Thyroid gland (tissue), 4 donors: Measurements from ENCODE around the gene VWA3B. TPM values are rescaled to one million over a fixed set of nuclear protein-coding genes. Genes with fewer than 3 reads are reported as not detected.

Experiments used
- DNase-seq, 2 donors: peaks; one replicate each; pipeline ENCODE4 v3.0.0-alpha.2; 2019
- H3K27ac ChIP-seq, 3 donors: fragments of 200-600 bp; sonication (generic); 1 replicate in 2 of 3; 2 replicates in 1 of 3; pipeline ENCODE4 v1.5.1; 2016 to 2019; ENCODE audit warnings: mild to moderate bottlenecking in 1 of 3, moderate library complexity in 1 of 3
- H3K27me3 ChIP-seq: fragments of 200-600 bp; sonication (generic); one replicate; pipeline ENCODE4 v1.5.1; 2019
- H3K36me3 ChIP-seq, 2 donors: fragments of 200-600 bp; sonication (generic); one replicate each; pipeline ENCODE4 v1.5.1; 2016 to 2019
- H3K4me1 ChIP-seq, 2 donors: fragments of 200-600 bp; sonication (generic); one replicate each; pipeline ENCODE4 v1.5.1; 2017 to 2019
- H3K4me3 ChIP-seq, 3 donors: fragments of 200-600 bp; sonication (generic); replicated peaks in 1 of 3; 1 replicate in 2 of 3; 2 replicates in 1 of 3; pipeline ENCODE4 v1.5.1; 2016; ENCODE audit warnings: mild to moderate bottlenecking in 1 of 3
- H3K9me3 ChIP-seq: fragments of 200-600 bp; sonication (generic); one replicate; pipeline ENCODE4 v1.5.1; 2017
- CTCF ChIP-seq, 6 experiments: fragments of 200-600 bp in 3 of 6; fragments of 450-650 bp in 3 of 6; sonication (generic) in 3 of 6; IDR thresholded peaks; one replicate each; pipeline ENCODE4 v1.5.1; 2016 to 2019; ENCODE audit warnings: antibody characterized with exemption in 6 of 6, mild to moderate bottlenecking in 2 of 6, inconsistent platforms in 1 of 6, moderate library complexity in 1 of 6
- POLR2A ChIP-seq, 2 donors: fragments of 450-650 bp; IDR thresholded peaks; one replicate each; pipeline ENCODE4 v1.6.1; 2017; ENCODE audit warnings: antibody characterized with exemption in 2 of 2, mild to moderate bottlenecking in 2 of 2, moderate library complexity in 1 of 2
- WGBS, 2 donors: methylation state at CpG; one replicate each; pipeline ENCODE4 v1.1.5; 2017; 5-methylcytosine and 5-hydroxymethylcytosine counted together
- intact Hi-C: fragments of 100-400 bp; cut with DNase I; formaldehyde crosslinking; loops from one replicate; pipeline ENCODE4 v1.15.1; 2023
- total RNA-seq, 4 donors: library from RNA; depleted of rRNA; stranded (reverse); fragments of >200 nt; gene quantifications; one replicate each; pipeline ENCODE4 v1.2.3, GENCODE V29; 2016

VWA3B gene
- total RNA-seq, 4 donors from 2014 or later: 0.81 TPM; not detected in 3

DNA sequence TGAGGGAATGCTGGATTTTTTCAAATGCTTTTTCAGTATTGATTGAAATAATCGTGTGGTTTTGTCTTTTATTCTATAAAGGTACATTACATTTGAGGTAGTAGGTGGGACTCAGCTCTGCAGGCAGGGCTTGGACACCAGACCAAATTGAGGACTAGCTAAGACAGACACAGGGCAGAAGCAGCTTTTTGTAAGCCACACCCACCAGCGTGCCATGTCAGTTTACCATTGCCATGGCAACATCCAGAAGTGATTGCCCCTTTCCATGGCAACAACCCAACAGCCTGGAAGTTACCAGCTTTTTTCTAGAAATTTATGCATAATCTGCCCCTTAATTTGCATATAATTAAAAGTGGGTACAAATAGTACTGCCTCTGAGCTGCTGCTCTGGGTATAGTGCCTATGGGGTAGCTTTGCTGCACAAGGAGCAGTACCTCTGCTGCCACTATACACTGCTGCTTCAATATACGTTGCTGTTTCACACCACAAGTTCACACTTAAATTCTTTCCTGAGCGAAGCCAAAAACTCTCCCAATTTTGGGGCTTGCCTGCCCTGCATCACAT is 23.6 kb upstream of the VWA3B start:
- Histone ChIP-seq H3K4me3 (no peak overlapping the region), H3K9me3 (no peaks in the 10 kb centered on the region), H3K27me3 (no peaks in the 10 kb centered on the region), H3K4me1 (no peaks in the 10 kb centered on the region), H3K36me3 (no peaks in the 10 kb centered on the region), H3K27ac (no peak overlapping the region)
- intact Hi-C loops: no loop called here
- no peak for TF ChIP-seq POLR2A (IDR thresholded peaks at IDR 0.05)
- no peak for DNase-seq
- WGBS, 2 donors: 76 to 78% methylated on average over 4 of the region's 4 CpGs

- Histone ChIP-seq H3K9me3 (no peaks in the 10 kb centered on the region), H3K4me3 (no peak overlapping the region), H3K36me3 (no peaks in the 10 kb centered on the region), H3K27me3 (no peaks in the 10 kb centered on the region), H3K4me1 (no peaks in the 10 kb centered on the region), H3K27ac (no peak overlapping the region)
- TF ChIP-seq CTCF (IDR thresholded peaks at IDR 0.05) (no peak), POLR2A (IDR thresholded peaks at IDR 0.05) (no peak)
- intact Hi-C loops: no loop called here
- 95 to 96% methylated on average over 4 of the region's 4 CpGs for WGBS, 2 donors
- DNase-seq: no peak
Measured at GRCh38 chr2:98065808-98066207, 21.2 kb upstream of the VWA3B start.

DNA sequence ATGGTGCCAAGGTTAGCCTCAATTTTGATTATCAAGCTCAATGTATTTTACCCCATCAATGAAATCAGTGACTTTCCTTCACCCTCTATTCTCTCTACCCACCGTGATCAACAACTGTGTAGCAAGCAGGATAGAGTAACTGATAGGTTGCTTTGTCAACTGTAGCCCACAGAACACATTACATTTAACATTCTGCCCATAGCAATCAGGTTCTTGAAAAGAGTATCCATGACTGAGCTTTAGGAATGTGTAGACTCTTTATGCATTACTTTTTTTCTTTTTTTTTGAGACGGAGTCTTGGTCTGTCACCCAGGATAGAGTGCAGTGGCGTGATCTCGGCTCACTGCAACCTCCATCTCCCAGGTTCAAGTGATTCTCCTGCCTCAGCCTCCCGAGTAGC is 19.8 kb upstream of the VWA3B start:
- DNase-seq: no peak
- intact Hi-C loops: no loop called here
- TF ChIP-seq CTCF (IDR thresholded peaks at IDR 0.05): no peak
- TF ChIP-seq POLR2A (IDR thresholded peaks at IDR 0.05): no peak
- Histone ChIP-seq H3K36me3 (no peaks in the 10 kb centered on the region), H3K4me1 (no peaks in the 10 kb centered on the region), H3K9me3 (no peaks in the 10 kb centered on the region), H3K27ac (no peak overlapping the region), H3K27me3 (no peaks in the 10 kb centered on the region), H3K4me3 (no peak overlapping the region)
- 65 to 73% methylated on average over 5 of the region's 5 CpGs for WGBS, 2 donors

DNA sequence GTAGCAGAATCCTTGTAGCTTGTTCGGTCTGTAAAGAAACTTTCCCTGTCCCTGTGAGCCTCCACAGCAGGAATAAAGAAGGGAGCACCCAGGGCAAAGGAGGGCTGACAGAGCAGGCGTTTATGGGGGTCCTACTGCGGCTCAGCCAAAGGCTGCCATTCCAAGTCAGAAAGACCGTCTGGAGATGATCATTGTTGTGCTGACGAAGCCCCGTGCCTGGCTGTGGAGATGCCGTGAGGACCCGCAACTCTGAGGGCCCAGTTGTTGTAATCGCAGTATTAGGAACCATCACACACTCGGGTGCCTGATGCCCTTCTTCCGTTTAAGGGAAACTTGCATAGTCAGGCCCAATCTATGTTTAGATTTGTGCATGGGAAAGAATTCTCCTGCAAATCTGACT is 16.9 kb upstream of the VWA3B start:
- no peak for DNase-seq
- Histone ChIP-seq H3K27ac (no peak overlapping the region), H3K27me3 (no peaks in the 10 kb centered on the region), H3K9me3 (no peaks in the 10 kb centered on the region), H3K36me3 (no peaks in the 10 kb centered on the region), H3K4me3 (no peak overlapping the region), H3K4me1 (no peaks in the 10 kb centered on the region)
- intact Hi-C loops: no loop called here
- TF ChIP-seq POLR2A (IDR thresholded peaks at IDR 0.05) (no peak), CTCF (IDR thresholded peaks at IDR 0.05) (no peak)
- WGBS, 2 donors: 64 to 73% methylated on average over 11 of the region's 11 CpGs

- Histone ChIP-seq H3K36me3 (no peaks in the 10 kb centered on the region), H3K9me3 (no peaks in the 10 kb centered on the region), H3K27me3 (no peaks in the 10 kb centered on the region), H3K4me3 (no peak overlapping the region), H3K27ac (no peak overlapping the region), H3K4me1 (no peaks in the 10 kb centered on the region)
- 78 to 83% methylated on average over 7 of the region's 7 CpGs for WGBS, 2 donors
- DNase-seq: no peak
- intact Hi-C loops: no loop called here
- TF ChIP-seq CTCF (IDR thresholded peaks at IDR 0.05) (no peak), POLR2A (IDR thresholded peaks at IDR 0.05) (no peak)
Measured at GRCh38 chr2:98072442-98072841, 14.5 kb upstream of the VWA3B start.

GRCh38 chr2:98078701-98079100 is 8.3 kb upstream of the VWA3B start:
- WGBS, 2 donors: 77 to 93% methylated on average over 2 of the region's 2 CpGs
- intact Hi-C loops: no loop called here
- TF ChIP-seq CTCF (IDR thresholded peaks at IDR 0.05) (no peak), POLR2A (IDR thresholded peaks at IDR 0.05) (no peak)
- no peaks in the 10 kb centered on the region for H3K27me3 ChIP-seq
- no peak overlapping the region for H3K4me3 ChIP-seq
- H3K36me3 ChIP-seq: no peaks in the 10 kb centered on the region
- H3K27ac ChIP-seq: no peak overlapping the region
- no peaks in the 10 kb centered on the region for H3K9me3 ChIP-seq
- DNase-seq: no peak
- H3K4me1 ChIP-seq: no peaks in the 10 kb centered on the region
